ENCODE measurements around the gene FAM180A.
A peak's percentile ranks its signal among the peaks of the same experiment; 100 is the strongest.

FAM180A gene

GRCh38 chr7:135769005-135769802, 20.6 kb upstream of the FAM180A start:
- H4K8ac ChIP-seq (ENCODE audit: low read depth, low read length), result peak overlapping the region; percentile 23
- no peak overlapping the region for H4K12ac ChIP-seq (ENCODE audit: low read depth, low read length)
- H2BK12ac ChIP-seq (ENCODE audit: low read length), result peak overlapping the region; percentile 96
- no peaks in the 10 kb centered on the region for H3K9me3 ChIP-seq (ENCODE audit: insufficient read depth, low read depth, low read length)
- peak overlapping the region; percentile 37 for H3K14ac ChIP-seq (ENCODE audit: low read length)
- peaks cover 43% of the 10 kb centered on the region for H3K79me1 ChIP-seq (ENCODE audit: low read length)
- no peak for DNase-seq
- peak overlapping the region; percentile 75 for H2AK5ac ChIP-seq (ENCODE audit: low read length)
- H3K4me3 ChIP-seq (ENCODE audit: low read depth, low read length), result no peak overlapping the region
- no peak overlapping the region for H3K4me2 ChIP-seq (ENCODE audit: low read length)
- peak overlapping the region; percentile 65 for H3K4ac ChIP-seq (ENCODE audit: low read depth, low read length)
- H2BK5ac ChIP-seq (ENCODE audit: low read depth, low read length, poor library complexity), result peak overlapping the region; percentile 37
- H3K79me2 ChIP-seq (ENCODE audit: control insufficient read depth, insufficient read depth, low read length, poor library complexity), result no peaks in the 10 kb centered on the region
- H3K27ac ChIP-seq (ENCODE audit: low read depth, low read length), result peak overlapping the region; percentile 27
- H2BK120ac ChIP-seq (ENCODE audit: insufficient read depth, low read length, poor library complexity), result peak overlapping the region; percentile 73
- peak overlapping the region; percentile 84 for H4K91ac ChIP-seq (ENCODE audit: low read depth, low read length)
- no CpG with 5 or more reads among the region's 7 CpGs for WGBS (ENCODE audit: extremely low coverage, insufficient coverage, insufficient read length)
- no peaks in the 10 kb centered on the region for H3K27me3 ChIP-seq (ENCODE audit: insufficient read depth, low read length)
- H2AFZ ChIP-seq (ENCODE audit: insufficient read depth, low read length, poor library complexity), result peak overlapping the region; percentile 11
- H3K9ac ChIP-seq (ENCODE audit: low read length), result no peak overlapping the region
- peaks cover 24 to 25% of the 10 kb centered on the region in 2 experiments for H3K4me1 ChIP-seq (ENCODE audit: control insufficient read depth in 1 of 2, insufficient read depth in 2 of 2, low read length in 2 of 2)
- no peak overlapping the region for H3K23ac ChIP-seq (ENCODE audit: low read length)
- peak overlapping the region; percentile 52 for H3K18ac ChIP-seq (ENCODE audit: low read length)
- no peaks in the 10 kb centered on the region for H3K36me3 ChIP-seq (ENCODE audit: control insufficient read depth in 1 of 2, insufficient read depth in 2 of 2, low read length in 2 of 2)

DNA sequence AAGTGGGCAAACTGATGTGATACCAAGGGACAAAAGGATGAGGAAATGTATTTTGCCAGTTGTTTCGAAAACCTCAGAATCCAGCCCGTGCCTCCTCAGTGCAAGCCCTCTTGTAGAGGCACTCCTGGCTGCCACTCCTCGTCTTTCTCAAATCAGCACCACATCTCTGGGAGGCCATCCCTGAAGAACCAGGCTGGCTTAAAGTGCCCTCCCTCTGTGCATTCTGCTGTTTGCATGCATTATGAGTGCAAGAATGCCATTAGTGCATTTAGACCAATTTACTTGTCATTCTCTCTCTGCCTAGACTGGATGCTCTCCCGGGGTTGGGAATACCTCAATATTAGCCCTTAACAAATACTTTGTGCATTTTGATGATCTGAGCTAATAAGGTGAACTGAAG, 19.9 kb upstream of the FAM180A start:
- no peak overlapping the region for H3K23ac ChIP-seq (ENCODE audit: low read length)
- H2BK120ac ChIP-seq (ENCODE audit: insufficient read depth, low read length, poor library complexity), result peak overlapping the region; percentile 24
- H3K4ac ChIP-seq (ENCODE audit: low read depth, low read length), result no peak overlapping the region
- no peaks in the 10 kb centered on the region for H3K27me3 ChIP-seq (ENCODE audit: insufficient read depth, low read length)
- peak overlapping the region; percentile 42 for H2AK5ac ChIP-seq (ENCODE audit: low read length)
- no peak overlapping the region for H4K12ac ChIP-seq (ENCODE audit: low read depth, low read length)
- no peaks in the 10 kb centered on the region for H3K9me3 ChIP-seq (ENCODE audit: insufficient read depth, low read depth, low read length)
- H4K91ac ChIP-seq (ENCODE audit: low read depth, low read length), result peak overlapping the region; percentile 43
- H2BK12ac ChIP-seq (ENCODE audit: low read length), result peak overlapping the region; percentile 27
- no peak overlapping the region for H3K18ac ChIP-seq (ENCODE audit: low read length)
- H4K8ac ChIP-seq (ENCODE audit: low read depth, low read length), result peak overlapping the region; percentile 20
- H3K79me1 ChIP-seq (ENCODE audit: low read length), result peaks cover 41% of the 10 kb centered on the region
- DNase-seq, result no peak
- H3K9ac ChIP-seq (ENCODE audit: low read length), result no peak overlapping the region
- no peak overlapping the region for H3K4me3 ChIP-seq (ENCODE audit: low read depth, low read length)
- H3K14ac ChIP-seq (ENCODE audit: low read length), result peak overlapping the region; percentile 3
- peaks cover 22% of the 10 kb centered on the region in 2 experiments for H3K4me1 ChIP-seq (ENCODE audit: control insufficient read depth in 1 of 2, insufficient read depth in 2 of 2, low read length in 2 of 2)
- no peak overlapping the region for H3K4me2 ChIP-seq (ENCODE audit: low read length)
- no peaks in the 10 kb centered on the region for H3K36me3 ChIP-seq (ENCODE audit: control insufficient read depth in 1 of 2, insufficient read depth in 2 of 2, low read length in 2 of 2)
- H3K27ac ChIP-seq (ENCODE audit: low read depth, low read length), result no peak overlapping the region
- H3K79me2 ChIP-seq (ENCODE audit: control insufficient read depth, insufficient read depth, low read length, poor library complexity), result no peaks in the 10 kb centered on the region
- WGBS (ENCODE audit: extremely low coverage, insufficient coverage, insufficient read length), result no CpG with 5 or more reads among the region's 4 CpGs
- H2AFZ ChIP-seq (ENCODE audit: insufficient read depth, low read length, poor library complexity), result no peak overlapping the region
- H2BK5ac ChIP-seq (ENCODE audit: low read depth, low read length, poor library complexity), result peak overlapping the region; percentile 1

DNA sequence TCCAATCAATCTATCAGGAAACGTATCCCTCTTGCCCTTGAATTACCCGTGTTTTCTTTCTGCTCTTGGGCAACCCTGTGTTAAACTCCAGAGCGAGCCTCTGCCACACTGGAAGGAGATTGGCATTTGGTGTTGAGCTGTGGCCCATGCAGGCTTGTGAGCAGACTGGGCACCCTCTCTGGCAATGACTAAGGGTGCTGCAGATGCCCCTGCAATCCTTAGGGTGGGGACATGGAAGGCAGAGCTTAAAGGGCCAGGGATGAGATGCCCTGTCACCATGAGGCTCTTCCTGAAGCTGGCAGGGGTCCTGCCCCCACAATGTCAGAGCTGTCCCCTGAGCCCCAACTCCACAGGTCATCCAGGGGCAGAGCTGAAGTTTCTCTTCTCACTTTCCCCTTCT, 19.5 kb upstream of the FAM180A start:
- Histone ChIP-seq H3K4me2 (ENCODE audit: low read length) (no peak overlapping the region), H3K27me3 (ENCODE audit: insufficient read depth, low read length) (no peaks in the 10 kb centered on the region), H2BK5ac (ENCODE audit: low read depth, low read length, poor library complexity) (peak overlapping the region; percentile 1), H2AK5ac (ENCODE audit: low read length) (peak overlapping the region; percentile 42), H3K4me1 (ENCODE audit: control insufficient read depth in 1 of 2, insufficient read depth in 2 of 2, low read length in 2 of 2) (peaks cover 18 to 23% of the 10 kb centered on the region in 2 experiments), H4K91ac (ENCODE audit: low read depth, low read length) (peak overlapping the region; percentile 43), H3K4ac (ENCODE audit: low read depth, low read length) (no peak overlapping the region), H2BK12ac (ENCODE audit: low read length) (peak overlapping the region; percentile 27), H3K23ac (ENCODE audit: low read length) (no peak overlapping the region), H3K27ac (ENCODE audit: low read depth, low read length) (no peak overlapping the region), H3K18ac (ENCODE audit: low read length) (no peak overlapping the region), H2AFZ (ENCODE audit: insufficient read depth, low read length, poor library complexity) (no peak overlapping the region), H3K4me3 (ENCODE audit: low read depth, low read length) (no peak overlapping the region), H4K12ac (ENCODE audit: low read depth, low read length) (no peak overlapping the region), H3K36me3 (ENCODE audit: control insufficient read depth in 1 of 2, insufficient read depth in 2 of 2, low read length in 2 of 2) (no peaks in the 10 kb centered on the region), H3K14ac (ENCODE audit: low read length) (peak overlapping the region; percentile 3), H3K79me1 (ENCODE audit: low read length) (peaks cover 38% of the 10 kb centered on the region), H3K9me3 (ENCODE audit: insufficient read depth, low read depth, low read length) (no peaks in the 10 kb centered on the region), H4K8ac (ENCODE audit: low read depth, low read length) (peak overlapping the region; percentile 20), H3K79me2 (ENCODE audit: control insufficient read depth, insufficient read depth, low read length, poor library complexity) (no peaks in the 10 kb centered on the region), H2BK120ac (ENCODE audit: insufficient read depth, low read length, poor library complexity) (peak overlapping the region; percentile 24), H3K9ac (ENCODE audit: low read length) (no peak overlapping the region)
- no CpG with 5 or more reads among the region's 3 CpGs for WGBS (ENCODE audit: extremely low coverage, insufficient coverage, insufficient read length)
- no peak for DNase-seq

- WGBS (ENCODE audit: extremely low coverage, insufficient coverage, insufficient read length), result no CpG with 5 or more reads among the region's 2 CpGs
- Histone ChIP-seq H3K27ac (ENCODE audit: low read depth, low read length) (no peak overlapping the region), H2AFZ (ENCODE audit: insufficient read depth, low read length, poor library complexity) (no peak overlapping the region)
Measured at GRCh38 chr7:135763261-135763660, 14.6 kb upstream of the FAM180A start.

More at GRCh38 chr7:135763261-135763660, 14.6 kb upstream of the FAM180A start:
- no peak overlapping the region for H3K23ac ChIP-seq (ENCODE audit: low read length)
- no peak overlapping the region for H4K8ac ChIP-seq (ENCODE audit: low read depth, low read length)
- no peak overlapping the region for H3K18ac ChIP-seq (ENCODE audit: low read length)
- H3K36me3 ChIP-seq (ENCODE audit: control insufficient read depth in 1 of 2, insufficient read depth in 2 of 2, low read length in 2 of 2), result no peaks in the 10 kb centered on the region
- H2BK120ac ChIP-seq (ENCODE audit: insufficient read depth, low read length, poor library complexity), result no peak overlapping the region
- H3K4ac ChIP-seq (ENCODE audit: low read depth, low read length), result no peak overlapping the region
- peaks cover 10% of the 10 kb centered on the region for H3K79me2 ChIP-seq (ENCODE audit: control insufficient read depth, insufficient read depth, low read length, poor library complexity)
- H3K4me2 ChIP-seq (ENCODE audit: low read length), result no peak overlapping the region
- H3K14ac ChIP-seq (ENCODE audit: low read length), result peak overlapping the region; percentile 65
- no peak overlapping the region for H2AK5ac ChIP-seq (ENCODE audit: low read length)
- H3K9me3 ChIP-seq (ENCODE audit: insufficient read depth, low read depth, low read length), result no peaks in the 10 kb centered on the region
- no peak overlapping the region for H2BK12ac ChIP-seq (ENCODE audit: low read length)
- no peak overlapping the region for H3K9ac ChIP-seq (ENCODE audit: low read length)
- no peak for DNase-seq
- no peak overlapping the region for H3K4me3 ChIP-seq (ENCODE audit: low read depth, low read length)
- H4K91ac ChIP-seq (ENCODE audit: low read depth, low read length), result no peak overlapping the region
- no peak overlapping the region for H2BK5ac ChIP-seq (ENCODE audit: low read depth, low read length, poor library complexity)
- no peaks in the 10 kb centered on the region for H3K27me3 ChIP-seq (ENCODE audit: insufficient read depth, low read length)
- no peak overlapping the region for H4K12ac ChIP-seq (ENCODE audit: low read depth, low read length)
- H3K4me1 ChIP-seq (ENCODE audit: control insufficient read depth in 1 of 2, insufficient read depth in 2 of 2, low read length in 2 of 2), result peaks cover 20 to 27% of the 10 kb centered on the region in 2 experiments
- H3K79me1 ChIP-seq (ENCODE audit: low read length), result peaks cover 41% of the 10 kb centered on the region
